ENCODE measurements around the gene TNIK. TPM values are rescaled to one million over a fixed set of nuclear protein-coding genes. Genes with fewer than 3 reads are reported as not detected.

TNIK gene
- total RNA-seq, 4 donors from 2014 or later: 32.9 to 41.7 (median 38.0) TPM

DNA sequence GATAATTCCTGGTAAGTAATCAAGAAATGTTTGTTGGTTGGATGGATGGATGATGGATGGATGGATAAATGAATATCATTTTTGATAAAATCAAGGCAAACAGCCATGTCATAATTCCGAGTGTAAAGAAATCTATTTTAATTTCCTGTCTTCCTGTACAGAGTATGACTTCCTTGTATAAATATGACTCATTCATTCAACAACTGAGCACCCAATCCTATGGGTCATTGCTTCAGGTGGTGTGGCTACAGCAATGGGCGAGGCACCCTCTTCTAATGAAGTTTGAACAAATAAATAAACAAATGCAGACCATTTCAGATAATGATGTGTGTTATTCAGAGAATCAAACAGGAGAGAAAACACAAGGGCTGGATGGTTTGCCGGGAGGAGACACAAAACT is 198.7 kb downstream of the TNIK start:
- Histone ChIP-seq H3K4me1 (peaks cover 12 to 63% (median 14%) of the 10 kb centered on the region in 3 donors), H3K36me3 (no peaks in the 10 kb centered on the region), H3K27ac (no peak overlapping the region), H3K9me3 (no peaks in the 10 kb centered on the region), H3K4me3 (no peak overlapping the region), H3K27me3 (no peaks in the 10 kb centered on the region)
- 71 to 81% methylated on average over 2 to 3 of the region's 3 CpGs for WGBS, 2 donors (ENCODE audit: low coverage in 1 of 2)
- no peak for ATAC-seq
- TF ChIP-seq POLR2A (IDR thresholded peaks at IDR 0.05) (no peak), POLR2AphosphoS5 (IDR thresholded peaks at IDR 0.05) (no peak), EP300 (IDR thresholded peaks at IDR 0.05) (no peak)
- TF ChIP-seq, protein P1, sequence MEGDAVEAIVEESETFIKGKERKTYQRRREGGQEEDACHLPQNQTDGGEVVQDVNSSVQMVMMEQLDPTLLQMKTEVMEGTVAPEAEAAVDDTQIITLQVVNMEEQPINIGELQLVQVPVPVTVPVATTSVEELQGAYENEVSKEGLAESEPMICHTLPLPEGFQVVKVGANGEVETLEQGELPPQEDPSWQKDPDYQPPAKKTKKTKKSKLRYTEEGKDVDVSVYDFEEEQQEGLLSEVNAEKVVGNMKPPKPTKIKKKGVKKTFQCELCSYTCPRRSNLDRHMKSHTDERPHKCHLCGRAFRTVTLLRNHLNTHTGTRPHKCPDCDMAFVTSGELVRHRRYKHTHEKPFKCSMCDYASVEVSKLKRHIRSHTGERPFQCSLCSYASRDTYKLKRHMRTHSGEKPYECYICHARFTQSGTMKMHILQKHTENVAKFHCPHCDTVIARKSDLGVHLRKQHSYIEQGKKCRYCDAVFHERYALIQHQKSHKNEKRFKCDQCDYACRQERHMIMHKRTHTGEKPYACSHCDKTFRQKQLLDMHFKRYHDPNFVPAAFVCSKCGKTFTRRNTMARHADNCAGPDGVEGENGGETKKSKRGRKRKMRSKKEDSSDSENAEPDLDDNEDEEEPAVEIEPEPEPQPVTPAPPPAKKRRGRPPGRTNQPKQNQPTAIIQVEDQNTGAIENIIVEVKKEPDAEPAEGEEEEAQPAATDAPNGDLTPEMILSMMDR (IDR thresholded peaks at IDR 0.05): no peak

DNA sequence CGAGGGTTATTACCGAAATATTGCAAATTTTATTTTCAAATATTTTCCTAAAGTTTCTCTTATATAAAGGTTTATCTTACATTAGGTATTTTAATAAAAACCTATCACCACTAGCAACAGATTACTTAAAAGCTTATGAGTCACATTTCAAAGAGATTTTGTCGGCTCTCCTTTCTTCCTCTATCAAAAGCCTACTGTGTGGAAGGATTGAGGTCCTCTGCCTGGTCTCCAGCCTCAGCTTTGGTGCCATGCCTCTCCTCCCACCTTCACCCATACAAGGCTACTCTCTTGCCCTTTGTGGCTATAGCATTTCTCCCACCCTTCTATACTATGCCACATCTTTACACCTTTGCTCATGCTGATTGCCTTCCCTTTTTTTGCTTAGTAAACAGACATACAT is 199.3 kb downstream of the TNIK start:
- Histone ChIP-seq H3K4me3 (no peak overlapping the region), H3K27me3 (no peaks in the 10 kb centered on the region), H3K4me1 (peaks cover 7 to 57% (median 9%) of the 10 kb centered on the region in 3 donors), H3K36me3 (no peaks in the 10 kb centered on the region), H3K9me3 (no peaks in the 10 kb centered on the region), H3K27ac (no peak overlapping the region)
- TF ChIP-seq, protein P1 (IDR thresholded peaks at IDR 0.05): no peak
- TF ChIP-seq POLR2AphosphoS5 (IDR thresholded peaks at IDR 0.05) (no peak), EP300 (IDR thresholded peaks at IDR 0.05) (no peak), POLR2A (IDR thresholded peaks at IDR 0.05) (no peak)
- 62 to 83% methylated on average over 3 of the region's 3 CpGs for WGBS, 2 donors (ENCODE audit: low coverage in 1 of 2)
- ATAC-seq: no peak

DNA sequence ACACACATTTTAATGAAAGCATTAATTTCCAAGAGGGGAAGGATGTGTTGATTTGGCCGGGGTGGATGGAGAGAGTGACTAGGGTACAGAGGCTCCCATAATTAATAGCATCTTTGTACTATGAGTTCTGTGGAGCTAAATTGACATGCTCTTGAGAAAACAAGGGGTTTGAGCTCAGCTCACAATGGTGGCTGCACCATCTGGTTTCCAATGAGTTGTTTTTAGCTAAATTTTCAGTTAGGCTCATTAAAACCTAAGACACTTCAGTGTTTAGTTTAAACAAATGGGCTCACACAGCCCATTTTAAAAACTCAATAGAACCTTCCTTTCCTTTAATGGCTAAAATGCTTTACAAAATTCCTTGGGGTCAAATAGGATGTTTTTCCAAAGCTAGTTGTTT is 199.7 kb downstream of the TNIK start:
- Histone ChIP-seq H3K9me3 (no peaks in the 10 kb centered on the region), H3K36me3 (no peaks in the 10 kb centered on the region), H3K4me1 (peaks cover 6 to 53% (median 6%) of the 10 kb centered on the region in 3 donors), H3K4me3 (no peak overlapping the region), H3K27ac (no peak overlapping the region), H3K27me3 (no peaks in the 10 kb centered on the region)
- 86% methylated on average over 1 of the region's 1 CpG; no CpG with 5 or more reads in 1 of the 2 donors for WGBS, 2 donors (ENCODE audit: low coverage in 1 of 2)
- TF ChIP-seq POLR2AphosphoS5 (IDR thresholded peaks at IDR 0.05): no peak
- no peak for TF ChIP-seq EP300 (IDR thresholded peaks at IDR 0.05)
- TF ChIP-seq, protein P1 (IDR thresholded peaks at IDR 0.05): no peak
- no peak for TF ChIP-seq POLR2A (IDR thresholded peaks at IDR 0.05)
- ATAC-seq: no peak

DNA sequence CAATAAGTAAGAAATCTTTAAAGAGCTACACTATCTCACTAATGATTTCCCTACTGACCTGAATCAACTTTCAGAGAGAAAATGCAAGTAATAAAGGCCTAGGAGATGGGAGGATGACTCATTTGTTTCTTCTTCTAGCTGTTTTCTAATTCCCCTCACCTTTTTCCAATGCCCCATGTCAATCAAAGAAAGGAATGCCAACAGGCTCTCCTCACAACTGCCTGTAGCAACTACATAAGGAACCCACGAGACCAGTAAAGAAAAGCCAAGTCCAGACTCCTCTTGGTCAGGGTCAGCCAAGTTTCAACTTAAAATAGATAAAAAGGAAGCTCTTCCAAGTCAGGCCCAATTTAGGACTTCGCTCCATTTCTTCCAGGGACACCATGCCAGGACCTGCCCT is 201.9 kb downstream of the TNIK start:
- H3K27ac ChIP-seq: peak overlapping the region in 3 of 4 donors; percentile 58 to 69 (median 59)
- 24 to 47% methylated on average over 2 of the region's 2 CpGs for WGBS, 2 donors (ENCODE audit: low coverage in 1 of 2)

More for the DNA sequence above, 201.9 kb downstream of the TNIK start:
- Histone ChIP-seq H3K9me3 (no peaks in the 10 kb centered on the region), H3K4me1 (peaks cover 6 to 49% (median 6%) of the 10 kb centered on the region in 3 donors), H3K4me3 (no peak overlapping the region), H3K27me3 (no peaks in the 10 kb centered on the region), H3K36me3 (no peaks in the 10 kb centered on the region)
- no peak for ATAC-seq
- TF ChIP-seq POLR2AphosphoS5 (IDR thresholded peaks at IDR 0.05): no peak
- no peak for TF ChIP-seq POLR2A (IDR thresholded peaks at IDR 0.05)
- TF ChIP-seq EP300 (IDR thresholded peaks at IDR 0.05): no peak
- TF ChIP-seq, protein P1 (IDR thresholded peaks at IDR 0.05): no peak

Data from gastroesophageal sphincter (tissue), 4 donors.